Fibroblast of mammary gland (primary cell): ENCODE data around the gene SPIB.

ENCODE experiments used
- DNase-seq: peaks from one replicate; pipeline ENCODE4 v3.0.0-alpha.2; 2010; ENCODE audit warnings: low read depth
- H3K4me3 ChIP-seq: 2 replicates; pipeline ENCODE4 v1.5.1; 2011; ENCODE audit warnings: low read depth, mild to moderate bottlenecking, low read length, moderate library complexity; ENCODE audit not compliant: control insufficient read depth
- CTCF ChIP-seq: conservative IDR thresholded peaks from 2 replicates; pipeline ENCODE4 v1.5.1; 2011; ENCODE audit warnings: low read depth, low read length, inconsistent platforms; ENCODE audit not compliant: control insufficient read depth, insufficient read depth

The SPIB gene

GRCh38 chr19:50406156-50406820, 12.4 kb upstream of the SPIB start:
- no peak for TF ChIP-seq CTCF
- no peak overlapping the region for H3K4me3 ChIP-seq
- no peak for DNase-seq

GRCh38 chr19:50406829-50407228, 11.9 kb upstream of the SPIB start:
- no peak overlapping the region for H3K4me3 ChIP-seq
- no peak for DNase-seq
- TF ChIP-seq CTCF = no peak

- no peak overlapping the region for H3K4me3 ChIP-seq
- no peak for DNase-seq
- no peak for TF ChIP-seq CTCF
Measured at GRCh38 chr19:50409347-50409746, 9.4 kb upstream of the SPIB start.

- no peak for TF ChIP-seq CTCF
- DNase-seq = no peak
- H3K4me3 ChIP-seq = no peak overlapping the region
Measured at GRCh38 chr19:50410109-50410508, 8.6 kb upstream of the SPIB start.

- no peak overlapping the region for H3K4me3 ChIP-seq
- TF ChIP-seq CTCF = no peak
- DNase-seq = no peak
Measured at GRCh38 chr19:50412419-50412818, 6.3 kb upstream of the SPIB start.

GRCh38 chr19:50413096-50413495, 5.6 kb upstream of the SPIB start:
- no peak for DNase-seq
- H3K4me3 ChIP-seq = no peak overlapping the region
- no peak for TF ChIP-seq CTCF

GRCh38 chr19:50413531-50413930, 5.2 kb upstream of the SPIB start:
- DNase-seq = no peak
- no peak overlapping the region for H3K4me3 ChIP-seq
- no peak for TF ChIP-seq CTCF
